ENCODE data around the gene PTPN22.
A peak's percentile ranks its signal among the peaks of the same experiment; 100 is the strongest.

PTPN22 gene

DNA sequence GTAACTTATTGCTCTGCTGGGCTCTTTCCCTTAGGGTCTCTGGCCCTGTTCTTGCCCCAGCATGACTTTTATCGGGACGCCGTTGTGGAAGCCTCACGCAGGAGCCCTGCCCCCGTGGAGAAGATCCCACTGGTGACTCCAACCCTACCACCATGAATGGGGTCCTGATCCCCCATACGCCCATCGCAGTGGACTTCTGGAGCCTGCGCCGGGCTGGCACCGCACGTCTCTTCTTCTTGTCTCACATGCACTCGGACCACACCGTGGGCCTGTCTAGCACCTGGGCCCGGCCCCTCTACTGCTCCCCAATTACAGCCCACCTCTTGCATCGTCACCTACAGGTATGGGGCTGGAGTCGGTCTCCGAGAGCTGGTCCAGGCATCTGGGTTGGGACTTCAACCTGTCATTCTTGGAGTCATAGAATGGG lies 33.9 kb upstream of the PTPN22 start (continued):
- TF ChIP-seq ZNF292 (tag by site-specific recombination; IDR thresholded peaks at IDR 0.05; ENCODE audit: borderline replicate concordance, low read depth), result no peak
- TF ChIP-seq ZNF548 (tag by site-specific recombination; IDR thresholded peaks at IDR 0.05), result no peak
- TF ChIP-seq, protein P1, sequence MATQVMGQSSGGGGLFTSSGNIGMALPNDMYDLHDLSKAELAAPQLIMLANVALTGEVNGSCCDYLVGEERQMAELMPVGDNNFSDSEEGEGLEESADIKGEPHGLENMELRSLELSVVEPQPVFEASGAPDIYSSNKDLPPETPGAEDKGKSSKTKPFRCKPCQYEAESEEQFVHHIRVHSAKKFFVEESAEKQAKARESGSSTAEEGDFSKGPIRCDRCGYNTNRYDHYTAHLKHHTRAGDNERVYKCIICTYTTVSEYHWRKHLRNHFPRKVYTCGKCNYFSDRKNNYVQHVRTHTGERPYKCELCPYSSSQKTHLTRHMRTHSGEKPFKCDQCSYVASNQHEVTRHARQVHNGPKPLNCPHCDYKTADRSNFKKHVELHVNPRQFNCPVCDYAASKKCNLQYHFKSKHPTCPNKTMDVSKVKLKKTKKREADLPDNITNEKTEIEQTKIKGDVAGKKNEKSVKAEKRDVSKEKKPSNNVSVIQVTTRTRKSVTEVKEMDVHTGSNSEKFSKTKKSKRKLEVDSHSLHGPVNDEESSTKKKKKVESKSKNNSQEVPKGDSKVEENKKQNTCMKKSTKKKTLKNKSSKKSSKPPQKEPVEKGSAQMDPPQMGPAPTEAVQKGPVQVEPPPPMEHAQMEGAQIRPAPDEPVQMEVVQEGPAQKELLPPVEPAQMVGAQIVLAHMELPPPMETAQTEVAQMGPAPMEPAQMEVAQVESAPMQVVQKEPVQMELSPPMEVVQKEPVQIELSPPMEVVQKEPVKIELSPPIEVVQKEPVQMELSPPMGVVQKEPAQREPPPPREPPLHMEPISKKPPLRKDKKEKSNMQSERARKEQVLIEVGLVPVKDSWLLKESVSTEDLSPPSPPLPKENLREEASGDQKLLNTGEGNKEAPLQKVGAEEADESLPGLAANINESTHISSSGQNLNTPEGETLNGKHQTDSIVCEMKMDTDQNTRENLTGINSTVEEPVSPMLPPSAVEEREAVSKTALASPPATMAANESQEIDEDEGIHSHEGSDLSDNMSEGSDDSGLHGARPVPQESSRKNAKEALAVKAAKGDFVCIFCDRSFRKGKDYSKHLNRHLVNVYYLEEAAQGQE (tag by site-specific recombination; IDR thresholded peaks at IDR 0.05), result peak; percentile 52; the same call in 1 of the 2 replicates
- TF ChIP-seq ZNF785 (tag by site-specific recombination; IDR thresholded peaks at IDR 0.05), result no peak
- no peak for TF ChIP-seq ZNF184 (tag by site-specific recombination; IDR thresholded peaks at IDR 0.05)
- TF ChIP-seq ZNF626 (tag by site-specific recombination; IDR thresholded peaks at IDR 0.05), result no peak
- no peak for TF ChIP-seq ZNF354C (tag by site-specific recombination; IDR thresholded peaks at IDR 0.05; ENCODE audit: borderline replicate concordance, low read depth)
- TF ChIP-seq SALL2 (tag by site-specific recombination; IDR thresholded peaks at IDR 0.05; ENCODE audit: borderline replicate concordance), result no peak
- 0 out of 2 replicates have a peak, but pooled peaks have one; percentile 45 for TF ChIP-seq ZNF629 (tag by site-specific recombination; IDR thresholded peaks at IDR 0.05)
- TF ChIP-seq, protein P2, sequence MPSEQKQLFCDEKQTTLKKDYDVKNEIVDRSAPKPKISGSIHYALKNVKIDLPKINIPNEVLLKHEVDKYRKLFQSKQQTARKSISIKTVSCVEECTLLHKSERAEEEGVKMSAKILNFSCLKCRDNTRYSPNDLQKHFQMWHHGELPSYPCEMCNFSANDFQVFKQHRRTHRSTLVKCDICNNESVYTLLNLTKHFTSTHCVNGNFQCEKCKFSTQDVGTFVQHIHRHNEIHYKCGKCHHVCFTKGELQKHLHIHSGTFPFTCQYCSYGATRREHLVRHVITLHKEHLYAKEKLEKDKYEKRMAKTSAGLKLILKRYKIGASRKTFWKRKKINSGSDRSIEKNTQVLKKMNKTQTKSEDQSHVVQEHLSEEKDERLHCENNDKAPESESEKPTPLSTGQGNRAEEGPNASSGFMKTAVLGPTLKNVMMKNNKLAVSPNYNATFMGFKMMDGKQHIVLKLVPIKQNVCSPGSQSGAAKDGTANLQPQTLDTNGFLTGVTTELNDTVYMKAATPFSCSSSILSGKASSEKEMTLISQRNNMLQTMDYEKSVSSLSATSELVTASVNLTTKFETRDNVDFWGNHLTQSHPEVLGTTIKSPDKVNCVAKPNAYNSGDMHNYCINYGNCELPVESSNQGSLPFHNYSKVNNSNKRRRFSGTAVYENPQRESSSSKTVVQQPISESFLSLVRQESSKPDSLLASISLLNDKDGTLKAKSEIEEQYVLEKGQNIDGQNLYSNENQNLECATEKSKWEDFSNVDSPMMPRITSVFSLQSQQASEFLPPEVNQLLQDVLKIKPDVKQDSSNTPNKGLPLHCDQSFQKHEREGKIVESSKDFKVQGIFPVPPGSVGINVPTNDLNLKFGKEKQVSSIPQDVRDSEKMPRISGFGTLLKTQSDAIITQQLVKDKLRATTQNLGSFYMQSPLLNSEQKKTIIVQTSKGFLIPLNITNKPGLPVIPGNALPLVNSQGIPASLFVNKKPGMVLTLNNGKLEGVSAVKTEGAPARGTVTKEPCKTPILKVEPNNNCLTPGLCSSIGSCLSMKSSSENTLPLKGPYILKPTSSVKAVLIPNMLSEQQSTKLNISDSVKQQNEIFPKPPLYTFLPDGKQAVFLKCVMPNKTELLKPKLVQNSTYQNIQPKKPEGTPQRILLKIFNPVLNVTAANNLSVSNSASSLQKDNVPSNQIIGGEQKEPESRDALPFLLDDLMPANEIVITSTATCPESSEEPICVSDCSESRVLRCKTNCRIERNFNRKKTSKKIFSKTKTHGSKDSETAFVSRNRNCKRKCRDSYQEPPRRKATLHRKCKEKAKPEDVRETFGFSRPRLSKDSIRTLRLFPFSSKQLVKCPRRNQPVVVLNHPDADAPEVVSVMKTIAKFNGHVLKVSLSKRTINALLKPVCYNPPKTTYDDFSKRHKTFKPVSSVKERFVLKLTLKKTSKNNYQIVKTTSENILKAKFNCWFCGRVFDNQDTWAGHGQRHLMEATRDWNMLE (tag by site-specific recombination; conservative IDR thresholded peaks at IDR 0.05; ENCODE audit: low read depth), result no peak
- TF ChIP-seq, protein P3, sequence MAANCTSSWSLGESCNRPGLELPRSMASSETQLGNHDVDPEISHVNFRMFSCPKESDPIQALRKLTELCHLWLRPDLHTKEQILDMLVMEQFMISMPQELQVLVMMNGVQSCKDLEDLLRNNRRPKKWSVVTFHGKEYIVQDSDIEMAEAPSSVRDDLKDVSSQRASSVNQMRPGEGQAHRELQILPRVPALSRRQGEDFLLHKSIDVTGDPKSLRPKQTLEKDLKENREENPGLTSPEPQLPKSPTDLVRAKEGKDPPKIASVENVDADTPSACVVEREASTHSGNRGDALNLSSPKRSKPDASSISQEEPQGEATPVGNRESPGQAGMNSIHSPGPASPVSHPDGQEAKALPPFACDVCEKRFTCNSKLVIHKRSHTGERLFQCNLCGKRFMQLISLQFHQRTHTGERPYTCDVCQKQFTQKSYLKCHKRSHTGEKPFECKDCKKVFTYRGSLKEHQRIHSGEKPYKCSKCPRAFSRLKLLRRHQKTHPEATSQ (tag by site-specific recombination; IDR thresholded peaks at IDR 0.05), result no peak
- no peak; the same call in 1 of the 2 replicates for TF ChIP-seq ZNF600 (tag by site-specific recombination; IDR thresholded peaks at IDR 0.05)
- TF ChIP-seq ZNF555 (tag by site-specific recombination; conservative IDR thresholded peaks at IDR 0.05), result no peak
- no peak for TF ChIP-seq ZNF248 (tag by site-specific recombination; IDR thresholded peaks at IDR 0.05)
- TF ChIP-seq, protein P4, sequence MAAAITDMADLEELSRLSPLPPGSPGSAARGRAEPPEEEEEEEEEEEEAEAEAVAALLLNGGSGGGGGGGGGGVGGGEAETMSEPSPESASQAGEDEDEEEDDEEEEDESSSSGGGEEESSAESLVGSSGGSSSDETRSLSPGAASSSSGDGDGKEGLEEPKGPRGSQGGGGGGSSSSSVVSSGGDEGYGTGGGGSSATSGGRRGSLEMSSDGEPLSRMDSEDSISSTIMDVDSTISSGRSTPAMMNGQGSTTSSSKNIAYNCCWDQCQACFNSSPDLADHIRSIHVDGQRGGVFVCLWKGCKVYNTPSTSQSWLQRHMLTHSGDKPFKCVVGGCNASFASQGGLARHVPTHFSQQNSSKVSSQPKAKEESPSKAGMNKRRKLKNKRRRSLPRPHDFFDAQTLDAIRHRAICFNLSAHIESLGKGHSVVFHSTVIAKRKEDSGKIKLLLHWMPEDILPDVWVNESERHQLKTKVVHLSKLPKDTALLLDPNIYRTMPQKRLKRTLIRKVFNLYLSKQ (tag by site-specific recombination; IDR thresholded peaks at IDR 0.05; ENCODE audit: borderline replicate concordance), result no peak
- TF ChIP-seq, protein P5, sequence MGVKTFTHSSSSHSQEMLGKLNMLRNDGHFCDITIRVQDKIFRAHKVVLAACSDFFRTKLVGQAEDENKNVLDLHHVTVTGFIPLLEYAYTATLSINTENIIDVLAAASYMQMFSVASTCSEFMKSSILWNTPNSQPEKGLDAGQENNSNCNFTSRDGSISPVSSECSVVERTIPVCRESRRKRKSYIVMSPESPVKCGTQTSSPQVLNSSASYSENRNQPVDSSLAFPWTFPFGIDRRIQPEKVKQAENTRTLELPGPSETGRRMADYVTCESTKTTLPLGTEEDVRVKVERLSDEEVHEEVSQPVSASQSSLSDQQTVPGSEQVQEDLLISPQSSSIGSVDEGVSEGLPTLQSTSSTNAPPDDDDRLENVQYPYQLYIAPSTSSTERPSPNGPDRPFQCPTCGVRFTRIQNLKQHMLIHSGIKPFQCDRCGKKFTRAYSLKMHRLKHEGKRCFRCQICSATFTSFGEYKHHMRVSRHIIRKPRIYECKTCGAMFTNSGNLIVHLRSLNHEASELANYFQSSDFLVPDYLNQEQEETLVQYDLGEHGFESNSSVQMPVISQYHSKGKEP (tag by site-specific recombination; IDR thresholded peaks at IDR 0.05), result no peak
- no peak for TF ChIP-seq GLI2 (tag by site-specific recombination; IDR thresholded peaks at IDR 0.05; ENCODE audit: borderline replicate concordance, low read depth)
- TF ChIP-seq ZBTB48 (tag by site-specific recombination; IDR thresholded peaks at IDR 0.05), result peak; percentile 34; the same call in 1 of the 2 replicates
- no peak for TF ChIP-seq SP2 (tag by site-specific recombination; IDR thresholded peaks at IDR 0.05)
- TF ChIP-seq HOXD13 (CRISPR knock-in tag; IDR thresholded peaks at IDR 0.05; ENCODE audit: borderline replicate concordance), result no peak
- TF ChIP-seq KLF16 (tag by site-specific recombination; IDR thresholded peaks at IDR 0.05), result no peak
- no peak for TF ChIP-seq TCF7L2 (IDR thresholded peaks at IDR 0.05; ENCODE audit: borderline replicate concordance, low read depth, low read length)
- no peak for TF ChIP-seq PRDM1 (tag by site-specific recombination; IDR thresholded peaks at IDR 0.05)
- no peak for TF ChIP-seq ZNF24 (tag by site-specific recombination; IDR thresholded peaks at IDR 0.05)
- TF ChIP-seq ZNF214 (tag by site-specific recombination; IDR thresholded peaks at IDR 0.05; ENCODE audit: borderline replicate concordance), result no peak
- no peak; the same call in 1 of the 2 replicates for TF ChIP-seq EGR2 (tag by site-specific recombination; IDR thresholded peaks at IDR 0.05; ENCODE audit: low read depth)
